H1 (cell line): ENCODE results near the gene TPPP.
"Not testable (repeated sequence)": the region's sequence is repeated elsewhere in the genome, so short reads cannot be mapped to it uniquely, and the experiment has no call there.

ENCODE experiments used
- KDM1A ChIP-seq: fragments of 200-600, 300-600 bp; sonication (generic); IDR thresholded peaks from 2 replicates; pipeline ENCODE4 v1.7.1; 2016; ENCODE audit warnings: mild to moderate bottlenecking, low read length, borderline replicate concordance
- MAX ChIP-seq: IDR thresholded peaks from 2 replicates; pipeline ENCODE4 v1.6.1; 2012; ENCODE audit warnings: inconsistent platforms
- RFX5 ChIP-seq: IDR thresholded peaks from 2 replicates; pipeline ENCODE4 v1.6.1; 2011; ENCODE audit warnings: low read depth, low read length, improper control_type of control experiment, borderline replicate concordance

- TF ChIP-seq MAX, RFX5, KDM1A: not testable (repeated sequence)
Measured at GRCh38 chr5:679166-679895, 13.8 kb downstream of the TPPP start.
